Left renal pelvis (tissue), 4 donors: ENCODE results near the gene ASS1. TPM values are rescaled to one million over a fixed set of nuclear protein-coding genes. Genes with fewer than 3 reads are reported as not detected.
"Not testable (repeated sequence)": the region's sequence is repeated elsewhere in the genome, so short reads cannot be mapped to it uniquely, and the experiment has no call there.

Experiments
- DNase-seq, 4 donors: peaks; one replicate each; pipeline ENCODE4 v3.0.0-alpha.2; 2013; ENCODE audit warnings: low read depth in 4 of 4, low spot score in 3 of 4
- polyA plus RNA-seq, 4 donors: library from polyadenylated mRNA; unstranded; fragments of 120-200 nt; gene quantifications; one replicate each; pipeline ENCODE4 v1.2.1, GENCODE V29; 2013; ENCODE audit not compliant: insufficient read length in 4 of 4

The ASS1 gene
- 100 to 1,000 TPM; 115 to 322 (median 251) TPM for polyA plus RNA-seq

GRCh38 chr9:130444565-130445221 lies at the start of gene ASS1:
TSS of gene ASS1 (plus strand) at chr9:130444961. CDS start at chr9:130452229, 7,268 bp downstream.
- no peak for DNase-seq

- no peak for DNase-seq
Observed at GRCh38 chr9:130395810-130396435, 48.8 kb upstream of the ASS1 start.

GRCh38 chr9:130396581-130396980 lies 48.2 kb upstream of the ASS1 start:
- no peak for DNase-seq

DNA sequence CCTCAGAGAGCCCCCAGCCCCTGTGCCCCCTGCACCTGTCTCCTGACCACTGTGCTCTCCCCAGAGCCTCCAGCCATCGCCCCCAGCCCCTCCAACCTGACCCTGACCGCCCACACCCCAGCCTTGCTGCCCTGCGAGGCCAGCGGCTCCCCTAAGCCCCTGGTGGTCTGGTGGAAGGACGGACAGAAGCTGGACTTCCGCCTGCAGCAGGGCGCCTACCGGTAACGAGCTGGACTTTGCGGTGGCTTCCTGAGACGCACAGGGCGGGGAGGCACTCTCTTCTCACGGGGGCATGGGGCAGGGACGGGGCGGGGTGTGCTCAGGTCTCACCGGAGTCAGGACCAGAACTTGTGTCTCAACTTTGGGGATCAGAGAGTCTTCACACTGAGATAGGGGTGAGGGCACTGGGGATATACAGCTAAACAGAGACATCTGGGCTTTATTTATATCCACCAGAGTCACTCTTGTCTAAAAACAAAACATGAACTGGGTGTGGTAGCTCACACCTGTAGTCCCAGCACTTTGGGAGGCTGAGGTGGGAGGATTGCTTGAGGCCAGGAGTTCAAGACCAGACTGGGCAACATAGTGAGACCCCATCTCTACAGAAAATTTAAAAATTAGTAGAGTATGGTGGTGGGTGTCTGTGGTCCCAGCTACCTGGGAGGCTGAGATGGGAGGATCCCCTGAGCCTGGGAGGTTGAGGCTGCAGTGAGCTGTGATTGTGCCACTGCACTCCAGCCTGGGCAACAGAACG lies 46.1 kb upstream of the ASS1 start:
- no peak for DNase-seq

- DNase-seq, result no peak
Observed at GRCh38 chr9:130399768-130400167, 45.0 kb upstream of the ASS1 start.

- no peak for DNase-seq
Observed at GRCh38 chr9:130400870-130401269, 43.9 kb upstream of the ASS1 start.

DNA sequence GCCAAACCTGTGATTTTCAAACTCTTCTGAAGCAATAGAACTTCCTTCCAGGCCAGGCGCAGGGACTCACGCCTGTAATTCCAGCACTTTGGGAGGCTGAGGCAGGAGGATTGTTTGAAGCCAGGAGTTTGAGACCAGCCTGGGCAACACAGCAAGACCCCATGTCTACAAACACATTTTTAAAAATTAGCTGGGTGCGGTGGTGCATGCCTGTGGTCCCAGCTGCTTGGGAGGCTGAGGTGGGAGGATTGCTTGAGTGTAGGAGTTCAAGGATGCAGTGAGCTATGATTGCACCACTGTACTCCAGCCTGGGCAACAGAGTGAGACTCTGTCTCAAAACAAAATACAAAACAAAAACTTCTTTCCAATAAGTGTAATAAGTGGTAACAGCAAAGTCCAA lies 43.0 kb upstream of the ASS1 start:
- not testable (repeated sequence) for DNase-seq

- DNase-seq, result no peak
Observed at GRCh38 chr9:130402243-130402642, 42.5 kb upstream of the ASS1 start.

DNA sequence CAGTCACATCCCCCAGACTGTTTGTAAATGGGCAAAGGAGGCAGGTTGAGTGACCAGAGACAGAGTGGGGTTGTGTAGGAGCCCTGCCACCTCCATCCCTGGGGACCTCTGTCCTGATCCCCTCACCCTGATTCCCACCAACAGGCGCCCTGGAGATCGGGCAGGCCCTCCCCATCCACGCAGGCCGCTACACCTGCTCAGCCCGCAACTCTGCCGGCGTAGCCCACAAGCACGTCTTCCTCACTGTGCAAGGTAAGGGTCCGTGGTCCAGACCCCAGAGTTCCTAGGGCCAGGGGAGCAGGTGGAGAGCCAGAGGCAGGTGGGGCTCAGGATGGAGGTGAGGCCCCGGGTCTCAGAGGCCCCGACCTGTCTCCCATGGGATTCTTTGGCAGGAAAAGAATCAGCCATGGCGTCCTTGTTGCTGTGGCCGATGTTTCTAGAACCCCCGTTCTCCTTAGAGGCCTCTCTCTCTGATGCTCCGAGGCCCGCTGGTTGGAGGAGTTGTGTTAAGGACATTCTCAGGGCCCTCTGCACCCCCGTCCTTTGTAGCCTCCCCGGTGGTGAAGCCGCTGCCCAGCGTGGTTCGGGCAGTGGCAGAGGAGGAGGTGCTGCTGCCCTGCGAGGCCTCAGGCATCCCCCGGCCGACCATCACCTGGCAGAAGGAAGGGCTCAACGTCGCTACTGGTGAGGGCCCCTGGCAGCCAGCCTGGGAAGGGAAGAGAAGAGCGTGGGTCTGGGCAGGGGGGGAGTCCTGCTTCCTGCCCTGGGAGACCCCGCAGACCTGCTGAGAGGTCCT lies 41.9 kb upstream of the ASS1 start:
- DNase-seq, result no peak

GRCh38 chr9:130405657-130406257 lies 39.0 kb upstream of the ASS1 start:
- no peak for DNase-seq

DNA sequence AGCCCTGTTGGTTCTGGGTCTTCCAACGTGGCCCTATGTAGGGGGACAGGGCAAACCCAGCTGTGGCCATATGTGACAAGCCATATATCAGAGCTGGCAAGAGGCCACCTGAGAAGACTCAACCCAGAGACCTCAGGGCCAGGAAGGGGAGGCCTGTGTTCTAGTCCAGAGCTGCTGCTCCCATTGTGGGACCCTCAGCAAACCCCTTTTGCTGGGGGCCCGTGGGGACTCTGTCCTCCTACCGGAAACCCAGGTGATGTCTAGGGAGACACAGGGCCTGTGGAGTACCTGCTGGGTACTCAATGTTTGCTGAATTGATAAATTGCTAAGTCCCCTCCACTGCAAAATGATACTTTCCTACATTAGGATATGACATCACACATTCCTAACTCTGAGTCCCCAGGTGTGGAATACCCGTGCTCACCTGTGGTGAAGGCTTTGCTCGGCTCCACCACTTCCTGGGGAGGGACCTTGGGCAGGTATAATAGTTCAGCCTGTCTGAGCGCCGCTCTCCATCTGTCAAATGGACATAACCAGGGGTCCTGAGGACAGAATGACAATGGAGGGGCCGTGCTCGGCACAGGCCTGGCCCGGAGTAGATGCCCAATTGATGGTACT lies 38.4 kb upstream of the ASS1 start:
- DNase-seq, result no peak

DNA sequence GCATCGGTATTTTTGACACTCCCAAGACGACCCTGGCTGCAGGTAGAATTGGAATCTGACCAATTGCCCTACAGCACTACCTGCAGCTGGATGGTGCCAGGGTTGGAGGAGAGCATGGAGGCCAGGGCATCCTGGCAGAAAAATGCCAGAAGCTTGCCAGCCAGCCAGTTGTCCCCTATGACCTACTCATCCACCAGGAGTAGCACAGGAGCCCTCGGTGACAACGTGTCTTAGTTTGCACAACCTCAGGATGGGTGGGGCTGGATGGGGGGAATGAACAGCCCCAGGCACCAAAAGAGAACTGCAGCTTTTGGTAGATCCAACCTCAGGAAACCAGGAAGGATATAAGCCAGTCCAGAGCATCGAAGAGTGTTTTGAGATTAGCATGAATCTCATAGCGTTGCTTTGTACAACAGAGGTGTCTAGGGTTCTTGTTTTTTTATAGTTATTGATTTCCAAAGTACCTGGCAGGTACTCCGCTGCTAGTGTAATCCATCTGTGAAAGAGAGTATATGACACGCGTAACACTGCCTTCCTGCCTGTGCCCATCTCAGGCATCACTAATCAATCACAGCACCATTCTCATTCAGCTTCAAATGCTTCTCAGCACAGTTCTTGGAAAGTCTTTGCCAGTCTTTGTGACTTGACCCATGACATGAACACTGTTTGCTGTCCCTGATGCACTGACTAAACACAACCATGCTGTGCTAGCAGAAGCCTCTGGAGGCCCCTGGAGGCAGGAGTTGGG lies 36.7 kb upstream of the ASS1 start:
- DNase-seq, result no peak

GRCh38 chr9:130408669-130409068 lies 36.1 kb upstream of the ASS1 start:
- no peak for DNase-seq

DNA sequence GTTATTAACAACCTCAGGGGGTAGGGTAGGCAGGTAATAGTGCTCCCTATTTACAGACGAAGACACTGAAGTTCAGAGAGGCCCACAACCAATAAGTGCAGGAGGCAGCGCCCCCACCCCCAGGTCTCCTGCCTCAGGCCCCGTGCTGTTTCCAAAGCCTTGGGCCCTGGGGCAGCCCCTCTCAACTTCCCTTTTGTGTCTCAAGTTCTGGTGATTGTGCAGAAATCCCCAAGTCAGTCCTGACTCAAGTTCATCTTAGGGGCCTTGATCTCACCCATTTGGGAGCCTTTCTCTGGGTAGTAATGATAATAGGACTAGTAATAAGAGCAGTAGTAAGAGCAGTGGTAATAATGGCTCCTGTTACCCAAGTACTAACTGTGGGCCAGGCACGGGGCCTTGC lies 35.5 kb upstream of the ASS1 start:
- no peak for DNase-seq

DNA sequence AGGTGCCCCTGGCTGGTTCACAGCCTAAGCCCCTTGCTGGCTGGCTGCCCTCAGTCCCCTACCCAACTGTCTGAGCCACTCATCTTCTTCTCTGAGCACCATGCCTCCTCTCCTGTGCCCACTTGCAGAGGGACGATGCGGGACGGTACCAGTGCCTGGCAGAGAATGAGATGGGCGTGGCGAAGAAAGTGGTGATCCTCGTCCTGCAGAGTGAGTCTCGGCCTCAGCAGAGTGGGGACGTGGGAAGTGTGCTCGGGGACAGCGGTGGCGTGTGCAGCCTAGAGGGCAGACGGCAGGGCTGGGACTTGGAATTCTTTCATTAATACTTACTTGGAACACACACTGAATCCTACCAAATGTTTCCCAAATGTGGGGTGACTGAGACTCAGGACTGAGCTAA lies 34.3 kb upstream of the ASS1 start:
- no peak for DNase-seq

DNA sequence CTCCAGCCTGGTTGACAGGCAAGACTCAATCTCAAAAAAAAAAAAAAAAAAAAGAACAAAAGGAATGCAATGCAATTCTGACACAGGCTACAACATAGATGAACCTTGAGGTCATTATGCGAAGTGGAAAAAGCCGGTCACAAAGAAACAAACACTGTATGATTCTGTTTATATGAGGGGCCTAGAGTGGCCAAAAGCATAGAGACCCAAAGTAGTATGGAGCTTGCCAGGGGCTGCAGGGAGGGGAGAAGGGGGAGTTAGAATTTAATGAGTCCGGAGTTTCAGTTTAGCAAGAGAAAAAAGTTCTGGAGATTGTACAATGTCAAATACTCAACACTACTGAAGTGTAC lies 33.2 kb upstream of the ASS1 start:
- DNase-seq, result no peak

- DNase-seq, result no peak
Observed at GRCh38 chr9:130414081-130414731, 30.6 kb upstream of the ASS1 start.

DNA sequence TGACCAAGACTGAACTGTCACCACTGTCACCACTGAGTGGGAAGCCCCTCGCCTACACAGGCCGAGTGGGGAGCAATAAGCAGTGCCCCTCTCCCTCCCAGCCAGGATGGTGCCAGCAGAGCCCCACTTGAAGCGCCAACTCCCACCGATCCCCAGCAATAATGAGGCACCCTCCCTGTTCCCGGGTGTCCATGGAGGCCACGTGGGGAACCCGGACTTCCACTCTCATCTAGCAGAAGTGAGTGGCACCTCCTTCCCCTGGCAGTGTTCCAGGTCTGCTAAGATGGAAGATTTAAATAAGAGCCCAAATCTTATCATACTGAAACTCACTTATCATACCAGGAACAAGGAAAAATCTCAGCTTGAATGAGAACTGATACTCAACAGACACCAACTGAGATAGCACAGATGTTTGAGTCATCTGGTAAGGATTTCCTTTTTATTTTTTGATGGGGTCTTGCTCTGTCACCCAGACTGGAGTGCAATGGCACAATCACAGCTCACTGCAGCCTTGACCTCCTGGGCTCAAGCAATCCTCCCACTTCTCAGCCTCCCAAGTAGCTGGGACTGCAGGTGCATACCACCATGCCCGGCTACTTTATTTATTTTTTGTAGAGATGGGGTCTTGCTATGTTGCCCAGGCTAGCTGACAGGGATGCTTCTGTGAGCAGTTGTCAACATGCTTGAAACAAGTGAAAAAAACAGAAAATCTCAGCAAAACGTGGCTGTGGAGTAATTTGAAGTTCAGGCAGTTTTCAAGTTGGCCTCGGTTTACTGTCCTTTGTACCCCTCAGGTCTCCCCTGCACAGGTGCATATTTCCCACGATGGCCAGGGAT lies 29.6 kb upstream of the ASS1 start:
- DNase-seq, result no peak
